HEK293T (cell line): ENCODE results near the gene NSG1.

Experiments used
- CTCF ChIA-PET: fragments of 350-600 bp; formaldehyde crosslinking; extraction: SDS; loops from one replicate; lab custom pipeline; 2021; ENCODE audit warnings: antibody characterized with exemption, inconsistent platforms; lab: Yijun Ruan, JAX
- POLR2A ChIA-PET: fragments of 350-600 bp; formaldehyde crosslinking; extraction: SDS; loops from one replicate; lab custom pipeline; 2020; ENCODE audit warnings: antibody characterized with exemption, inconsistent platforms; lab: Yijun Ruan, JAX
- DNase-seq: peaks from one replicate; pipeline ENCODE4 v3.0.0; 2012; ENCODE audit warnings: mixed read lengths; ENCODE audit errors: extremely low spot score
- ARNT ChIP-seq: fragments of 450-650 bp; IDR thresholded peaks from 2 replicates; pipeline ENCODE4 v1.6.1; 2017; ENCODE audit warnings: mild to moderate bottlenecking
- BHLHE40 ChIP-seq: fragments of 450-650 bp; IDR thresholded peaks from 2 replicates; pipeline ENCODE4 v1.6.1; 2016; ENCODE audit warnings: mild to moderate bottlenecking, moderate library complexity, borderline replicate concordance
- CTBP1 ChIP-seq: fragments of 450-650 bp; IDR thresholded peaks from 2 replicates; pipeline ENCODE4 v1.6.1; 2016; ENCODE audit warnings: borderline replicate concordance
- ELF4 ChIP-seq: fragments of 450-650 bp; IDR thresholded peaks from 2 replicates; pipeline ENCODE4 v1.6.1; 2017; ENCODE audit warnings: antibody characterized with exemption
- FOXA1 ChIP-seq: fragments of 450-650 bp; IDR thresholded peaks from 2 replicates; pipeline ENCODE4 v1.6.1; 2016; ENCODE audit warnings: mild to moderate bottlenecking
- FOXK2 ChIP-seq: fragments of 450-650 bp; IDR thresholded peaks from 2 replicates; pipeline ENCODE4 v1.6.1; 2016; ENCODE audit warnings: mild to moderate bottlenecking
- FOXM1 ChIP-seq: fragments of 450-650 bp; IDR thresholded peaks from 2 replicates; pipeline ENCODE4 v1.6.1; 2017; ENCODE audit warnings: mild to moderate bottlenecking, borderline replicate concordance
- HDGF ChIP-seq: fragments of 450-650 bp; IDR thresholded peaks from 2 replicates; pipeline ENCODE4 v1.6.1; 2017; ENCODE audit warnings: antibody characterized with exemption, borderline replicate concordance
- L3MBTL2 ChIP-seq: fragments of 450-650 bp; conservative IDR thresholded peaks from 2 replicates; pipeline ENCODE4 v1.6.1; 2016; ENCODE audit warnings: mild to moderate bottlenecking
- LEF1 ChIP-seq: fragments of 450-650 bp; IDR thresholded peaks from 2 replicates; pipeline ENCODE4 v1.6.1; 2017; ENCODE audit warnings: mild to moderate bottlenecking, borderline replicate concordance
- NFRKB ChIP-seq: fragments of 450-650 bp; IDR thresholded peaks from 2 replicates; pipeline ENCODE4 v1.6.1; 2016; ENCODE audit warnings: mild to moderate bottlenecking, moderate library complexity
- SP1 ChIP-seq: fragments of 450-650 bp; IDR thresholded peaks from 2 replicates; pipeline ENCODE4 v1.6.1; 2017
- SUZ12 ChIP-seq: fragments of 450-650 bp; IDR thresholded peaks from 2 replicates; pipeline ENCODE4 v1.6.1; 2016; ENCODE audit warnings: mild to moderate bottlenecking
- TARDBP ChIP-seq: fragments of 450-650 bp; IDR thresholded peaks from 2 replicates; pipeline ENCODE4 v1.6.1; 2016
- ZNF384 ChIP-seq: fragments of 450-650 bp; IDR thresholded peaks from 2 replicates; pipeline ENCODE4 v1.6.1; 2016
- TF ChIP-seq, protein P1 (sequence below): fragments of 450-650 bp; IDR thresholded peaks from 2 replicates; pipeline ENCODE4 v1.6.1; 2016

Gene NSG1

DNA sequence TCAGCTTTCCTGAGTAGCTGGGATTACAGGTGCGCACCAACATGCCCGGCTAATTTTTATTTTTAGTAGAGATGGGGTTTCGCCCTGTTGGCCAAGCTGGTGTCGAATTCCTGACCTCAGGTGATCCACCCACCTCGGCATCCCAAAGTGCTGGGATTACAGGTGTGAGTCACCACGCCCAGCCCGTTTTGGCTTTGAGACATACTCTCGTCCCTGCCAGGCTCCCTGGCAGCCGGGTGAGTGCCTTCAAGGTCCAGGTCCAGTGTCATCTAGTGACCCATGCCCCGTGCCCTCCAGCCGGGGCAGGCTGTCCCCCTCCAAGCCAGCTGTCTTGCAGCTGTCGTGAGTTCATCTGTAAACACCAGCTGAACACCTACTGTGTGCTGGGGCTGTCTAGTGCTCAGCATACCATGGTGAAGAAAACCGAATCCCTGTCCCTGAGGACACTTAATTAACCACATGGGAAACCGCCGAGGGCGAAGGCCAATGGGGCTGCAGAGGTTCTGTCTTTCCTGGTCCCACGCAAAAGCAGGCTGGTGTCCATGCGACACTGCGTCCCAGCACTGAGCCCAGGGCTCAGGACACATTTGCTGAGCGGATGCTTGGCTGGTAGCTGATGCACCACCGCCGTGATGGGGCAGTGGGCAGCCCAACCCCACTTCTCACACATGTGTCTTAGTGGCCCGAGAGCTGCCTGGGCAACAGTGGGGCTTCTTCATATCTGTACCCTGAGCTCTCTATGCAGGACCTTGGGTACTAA is 21.9 kb downstream of the NSG1 start:
- ChIA-PET CTCF (interaction anchor here (1.5 kb wide), 1 partner anchor 22 kb away, joined by 4 read pairs; no protein-coding TSS in a partner anchor), POLR2A (no interaction called here)
- DNase-seq, result no peak
- no peak for TF ChIP-seq ELF4
- TF ChIP-seq ZNF384, result no peak

DNA sequence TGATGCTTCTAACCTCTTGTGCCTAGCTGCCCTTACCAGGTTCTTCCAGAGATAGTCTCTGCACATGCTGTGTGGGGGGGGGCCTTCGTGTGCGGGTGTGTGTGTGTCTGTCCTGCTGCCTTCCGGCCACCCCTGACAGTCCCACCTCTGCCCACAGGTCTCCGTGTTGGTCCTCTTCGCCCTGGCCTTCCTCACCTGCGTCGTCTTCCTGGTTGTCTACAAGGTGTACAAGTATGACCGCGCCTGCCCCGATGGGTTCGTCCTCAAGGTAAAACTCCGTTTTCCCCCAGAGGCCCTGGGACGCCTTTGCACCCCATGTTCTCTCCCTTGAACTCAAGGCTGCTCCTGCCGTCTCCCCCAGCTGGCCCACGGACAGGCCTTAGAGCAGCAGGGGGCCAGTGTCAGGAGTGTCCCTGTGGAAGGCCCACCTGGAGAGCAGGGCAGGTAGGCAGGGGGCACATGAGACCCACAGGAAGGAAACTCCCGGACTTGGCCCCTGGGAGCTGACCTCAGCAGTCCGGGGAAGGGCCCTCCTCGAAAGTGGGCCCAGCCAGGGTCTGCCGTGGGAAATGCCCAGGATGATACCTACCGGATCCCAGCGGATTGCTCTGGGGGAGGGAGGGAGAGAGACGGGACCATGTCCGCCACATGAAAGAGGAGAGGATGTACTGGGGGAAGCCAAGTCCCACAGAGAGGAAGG is 22.7 kb downstream of the NSG1 start:
- no peak for DNase-seq
- CTCF ChIA-PET, result no interaction called here
- POLR2A ChIA-PET, result no interaction called here
- no peak for TF ChIP-seq LEF1
- no peak for TF ChIP-seq SP1
- no peak for TF ChIP-seq HDGF

DNA sequence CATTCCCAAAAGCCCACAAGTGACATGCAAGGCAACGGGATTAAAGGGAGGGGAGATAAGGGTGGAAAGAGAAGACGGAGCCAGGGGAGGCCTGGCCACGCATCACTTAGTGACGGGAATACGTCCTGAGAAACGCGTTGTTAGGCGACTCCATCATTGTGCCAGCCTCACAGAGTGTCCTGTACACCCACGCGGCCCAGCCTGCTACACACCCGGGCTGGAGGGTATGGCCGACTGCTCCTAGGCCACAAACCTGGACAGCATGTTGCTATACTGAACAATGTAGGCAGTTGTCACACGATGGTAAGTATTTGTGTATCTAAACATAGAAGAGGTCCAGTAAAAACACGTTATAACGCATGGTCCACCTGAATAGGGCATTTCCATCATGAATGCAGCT is 23.4 kb downstream of the NSG1 start:
- no peak for DNase-seq
- ChIA-PET POLR2A (no interaction called here), CTCF (no interaction called here)
- TF ChIP-seq, protein P1, sequence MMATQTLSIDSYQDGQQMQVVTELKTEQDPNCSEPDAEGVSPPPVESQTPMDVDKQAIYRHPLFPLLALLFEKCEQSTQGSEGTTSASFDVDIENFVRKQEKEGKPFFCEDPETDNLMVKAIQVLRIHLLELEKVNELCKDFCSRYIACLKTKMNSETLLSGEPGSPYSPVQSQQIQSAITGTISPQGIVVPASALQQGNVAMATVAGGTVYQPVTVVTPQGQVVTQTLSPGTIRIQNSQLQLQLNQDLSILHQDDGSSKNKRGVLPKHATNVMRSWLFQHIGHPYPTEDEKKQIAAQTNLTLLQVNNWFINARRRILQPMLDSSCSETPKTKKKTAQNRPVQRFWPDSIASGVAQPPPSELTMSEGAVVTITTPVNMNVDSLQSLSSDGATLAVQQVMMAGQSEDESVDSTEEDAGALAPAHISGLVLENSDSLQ, result no peak
- TF ChIP-seq FOXK2 (no peak), FOXM1 (no peak), ARNT (no peak), SP1 (no peak), NFRKB (no peak), BHLHE40 (no peak), ELF4 (no peak), TARDBP (no peak), FOXA1 (no peak), SUZ12 (no peak), L3MBTL2 (no peak)

DNA sequence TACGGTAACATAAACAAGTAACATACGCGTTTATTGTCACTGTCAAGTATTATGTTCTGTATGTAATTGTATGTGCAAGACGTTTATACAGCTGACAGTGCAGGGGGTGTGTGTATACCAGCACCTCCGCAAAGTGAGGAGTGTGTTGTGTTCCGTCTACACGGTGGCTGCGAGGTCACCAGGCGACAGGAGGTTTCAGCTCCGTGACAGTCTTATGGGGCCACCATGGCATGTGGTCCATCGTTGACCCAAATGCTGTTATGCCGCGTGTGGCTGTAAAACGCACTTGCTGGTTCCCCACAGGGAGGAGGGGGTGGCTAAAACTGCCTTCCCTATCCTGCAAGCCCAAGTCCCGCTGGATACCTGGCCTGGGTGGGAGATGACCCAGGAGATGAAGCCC is 25.0 kb downstream of the NSG1 start:
- ChIA-PET POLR2A (interaction anchor here (0.6 to 1.0 kb wide), 2 partner anchors 14 to 58 kb away, joined by 3 read pairs; no protein-coding TSS in a partner anchor), CTCF (no interaction called here)
- TF ChIP-seq TARDBP (no peak), SUZ12 (no peak), ELF4 (no peak), CTBP1 (no peak), NFRKB (no peak), FOXA1 (no peak), SP1 (no peak), L3MBTL2 (no peak), ZNF384 (no peak), FOXK2 (no peak), ARNT (no peak)
- DNase-seq, result no peak

DNA sequence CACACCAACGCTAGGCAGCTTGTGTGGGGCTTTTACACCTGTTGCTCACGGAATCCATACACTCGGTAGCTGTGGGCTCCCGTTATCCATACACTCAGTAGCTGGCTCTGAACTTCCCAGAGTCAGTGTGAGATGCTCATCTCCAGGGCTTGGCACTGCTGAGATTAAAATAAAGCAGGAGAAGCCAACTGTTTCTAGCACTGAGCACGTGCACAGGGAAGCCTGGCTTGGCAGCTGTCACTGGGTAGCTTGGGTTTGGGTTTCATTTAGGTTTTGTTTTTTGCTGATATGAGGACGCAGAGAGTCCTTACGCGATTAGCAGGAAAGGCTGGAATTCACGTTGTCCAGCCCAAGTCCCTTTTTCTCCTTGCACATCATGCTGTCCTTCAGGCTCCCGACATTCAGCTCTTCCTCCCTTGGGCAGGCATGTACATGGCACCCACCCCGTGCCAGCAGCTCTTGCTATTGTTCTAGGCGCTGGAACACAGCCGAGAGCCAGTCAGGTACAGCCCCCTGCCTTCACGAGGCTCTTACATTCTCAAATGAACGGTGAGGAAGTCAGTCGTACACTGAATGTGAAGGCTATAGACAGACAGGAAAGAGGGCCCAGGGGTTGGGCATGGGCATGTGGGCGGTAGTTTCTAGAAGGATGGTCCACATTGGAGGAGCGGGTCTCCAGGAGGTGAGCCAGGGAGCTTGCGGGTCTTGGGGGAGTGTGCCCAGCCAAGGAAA is 25.9 kb downstream of the NSG1 start:
- no peak for DNase-seq
- ChIA-PET CTCF (no interaction called here), POLR2A (interaction anchor here (1.0 kb wide), 1 partner anchor 13 kb away, joined by 3 read pairs; no protein-coding TSS in a partner anchor)
- TF ChIP-seq L3MBTL2 (no peak), NFRKB (no peak), FOXM1 (no peak), FOXA1 (no peak), TARDBP (no peak), FOXK2 (no peak), CTBP1 (no peak), ZNF384 (no peak), HDGF (no peak), ARNT (no peak), LEF1 (no peak), SP1 (no peak), SUZ12 (no peak), BHLHE40 (no peak)
- TF ChIP-seq, protein P1, result no peak

DNA sequence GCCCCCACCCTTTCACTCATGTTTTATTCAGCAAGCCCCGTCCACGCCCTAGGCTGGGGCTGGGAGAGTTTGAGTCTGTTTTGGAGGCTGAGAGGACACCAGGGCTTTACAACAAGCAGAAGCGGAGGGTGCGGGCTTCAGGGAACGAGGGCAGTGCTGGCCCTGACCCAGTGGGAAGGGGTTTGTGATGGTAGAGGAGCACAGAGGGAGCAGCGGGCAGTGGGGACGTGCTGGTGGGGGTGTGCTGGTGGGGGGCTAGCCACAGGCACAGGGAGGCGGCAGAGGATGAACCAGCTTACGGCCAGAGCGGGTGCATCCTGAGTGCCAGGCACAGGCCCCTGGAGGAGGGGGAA is 26.4 kb downstream of the NSG1 start:
- TF ChIP-seq, protein P1, result no peak
- no peak for TF ChIP-seq LEF1
- no peak for TF ChIP-seq ARNT
- TF ChIP-seq CTBP1, result no peak
- TF ChIP-seq BHLHE40, result no peak
- TF ChIP-seq NFRKB, result no peak
- TF ChIP-seq FOXK2, result no peak
- no peak for TF ChIP-seq FOXM1
- TF ChIP-seq SUZ12, result no peak
- TF ChIP-seq TARDBP, result no peak
- no peak for TF ChIP-seq ELF4
- TF ChIP-seq ZNF384, result no peak
- no peak for TF ChIP-seq FOXA1
- no peak for TF ChIP-seq HDGF
- TF ChIP-seq L3MBTL2, result no peak
- no peak for TF ChIP-seq SP1
- ChIA-PET CTCF (no interaction called here), POLR2A (no interaction called here)
- no peak for DNase-seq
